Skeletal muscle tissue (tissue), 4 donors: ENCODE results near the gene TMOD1. TPM values are rescaled to one million over a fixed set of nuclear protein-coding genes. Genes with fewer than 3 reads are reported as not detected.
A peak's percentile ranks its signal among the peaks of the same experiment; 100 is the strongest.

Source experiments
- H3K27ac ChIP-seq: one replicate; pipeline ENCODE4 v1.7.0; 2013; ENCODE audit warnings: mild to moderate bottlenecking, low read depth, low read length, inconsistent platforms
- H3K27me3 ChIP-seq, 3 donors: one replicate each; pipeline ENCODE4 v1.7.0; 2013; ENCODE audit warnings: low read length in 3 of 3; ENCODE audit not compliant: control insufficient read depth in 3 of 3, insufficient read depth in 3 of 3
- H3K36me3 ChIP-seq, 3 donors: one replicate each; pipeline ENCODE4 v1.7.0; 2013; ENCODE audit warnings: low read length in 3 of 3; ENCODE audit not compliant: control insufficient read depth in 3 of 3, insufficient read depth in 3 of 3
- H3K4me1 ChIP-seq, 3 donors: one replicate each; pipeline ENCODE4 v1.7.0; 2013; ENCODE audit warnings: low read length in 3 of 3, mild to moderate bottlenecking in 3 of 3; ENCODE audit not compliant: control insufficient read depth in 3 of 3, insufficient read depth in 3 of 3
- H3K4me3 ChIP-seq, 3 donors: one replicate each; pipeline ENCODE4 v1.7.0; 2013; ENCODE audit warnings: low read length in 3 of 3
- H3K9ac ChIP-seq, 3 donors: one replicate each; pipeline ENCODE4 v1.7.0; 2013; ENCODE audit warnings: low read length in 3 of 3, mild to moderate bottlenecking in 3 of 3, moderate library complexity in 2 of 3, low read depth in 1 of 3
- H3K9me3 ChIP-seq, 3 donors: one replicate each; pipeline ENCODE4 v1.7.0; 2013; ENCODE audit warnings: low read length in 3 of 3; ENCODE audit not compliant: control insufficient read depth in 3 of 3
- total RNA-seq: library from RNA; depleted of rRNA; stranded (reverse); fragments of >200 nt; gene quantifications from one replicate; pipeline ENCODE4 v1.2.3, GENCODE V29; 2014
- donor health status: Osteomylitis.

The TMOD1 gene
- total RNA-seq, 1 donor from 2014 or later = 45.9 TPM

DNA sequence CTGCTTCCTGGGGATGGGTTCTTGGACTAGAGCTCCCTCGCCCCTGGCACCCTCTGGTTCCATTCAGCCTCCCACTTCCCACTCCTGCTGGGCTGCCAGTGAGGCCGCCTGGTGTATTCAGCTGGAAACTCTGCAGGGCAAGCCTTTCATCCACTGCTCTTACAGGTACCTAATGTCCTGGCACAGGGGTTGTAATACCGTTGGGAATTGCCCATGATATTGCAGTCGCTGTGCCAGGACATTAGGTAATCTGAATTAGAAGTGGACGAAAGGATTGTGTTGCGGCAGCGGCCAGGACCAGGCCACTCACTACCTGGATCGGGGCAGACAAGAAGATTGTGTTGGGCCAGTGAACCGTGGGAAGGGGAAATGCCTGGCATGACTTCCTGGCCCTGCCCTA lies 13.1 kb downstream of the TMOD1 start:
- Histone ChIP-seq H3K27ac (peak overlapping the region; percentile 55), H3K36me3 (peaks cover 0 to 2% (median 0%) of the 10 kb centered on the region in 3 donors), H3K9me3 (no peaks in the 10 kb centered on the region), H3K4me3 (peak overlapping the region in 1 of 3 donors; percentile 42), H3K4me1 (peaks cover 51 to 78% (median 59%) of the 10 kb centered on the region in 3 donors), H3K9ac (peak overlapping the region in 1 of 3 donors; percentile 45), H3K27me3 (no peaks in the 10 kb centered on the region)

DNA sequence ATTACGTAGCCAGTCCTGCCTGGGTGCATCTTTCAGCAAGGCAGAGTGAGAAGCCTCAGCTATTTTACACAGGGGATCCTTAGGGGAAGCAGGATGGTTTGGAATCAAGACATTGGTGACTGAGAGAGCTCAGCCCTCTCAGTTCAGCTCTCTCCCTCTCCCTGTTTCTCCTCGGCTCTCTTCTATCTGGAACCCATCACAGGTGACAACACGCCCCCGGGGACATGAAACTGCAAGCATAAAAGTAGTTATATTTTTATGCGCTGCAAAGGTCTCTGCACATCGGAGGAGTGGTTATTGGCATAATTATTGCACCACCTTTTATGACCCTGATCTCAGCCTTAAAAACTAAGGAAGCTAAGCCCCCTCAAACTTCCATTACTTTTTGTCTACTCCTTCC lies 14.2 kb downstream of the TMOD1 start:
- Histone ChIP-seq H3K36me3 (peaks cover 0 to 4% (median 0%) of the 10 kb centered on the region in 3 donors), H3K27me3 (no peaks in the 10 kb centered on the region), H3K4me1 (peaks cover 57 to 85% (median 63%) of the 10 kb centered on the region in 3 donors), H3K27ac (no peak overlapping the region), H3K9me3 (no peaks in the 10 kb centered on the region), H3K4me3 (no peak overlapping the region), H3K9ac (no peak overlapping the region)

DNA sequence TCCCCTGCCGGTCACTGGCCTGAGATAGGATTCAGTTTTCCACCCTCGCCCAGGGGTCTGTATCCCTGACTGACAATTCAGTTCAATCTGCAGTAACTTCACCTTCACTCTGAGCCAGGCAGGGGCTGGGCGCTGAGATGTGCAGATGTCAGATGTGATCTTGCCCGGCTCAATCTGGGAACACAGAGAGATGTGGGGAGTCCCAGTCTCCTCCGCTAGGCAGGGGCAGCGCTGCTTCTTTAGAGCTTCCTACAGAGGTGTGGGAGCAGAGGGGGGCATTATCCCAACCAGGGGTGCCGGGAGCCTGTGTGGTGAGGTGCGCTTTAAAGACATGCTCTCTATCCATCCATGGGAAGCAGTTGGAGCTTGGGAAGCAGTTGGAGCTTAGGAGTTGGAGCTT lies 14.6 kb downstream of the TMOD1 start:
- peaks cover 59 to 84% (median 61%) of the 10 kb centered on the region in 3 donors for H3K4me1 ChIP-seq
- H3K9me3 ChIP-seq = no peaks in the 10 kb centered on the region
- H3K36me3 ChIP-seq = peaks cover 0 to 4% (median 0%) of the 10 kb centered on the region in 3 donors
- H3K9ac ChIP-seq = no peak overlapping the region
- no peak overlapping the region for H3K4me3 ChIP-seq
- H3K27me3 ChIP-seq = no peaks in the 10 kb centered on the region
- H3K27ac ChIP-seq = peak overlapping the region; percentile 28

GRCh38 chr9:97517331-97518089 lies 16.0 kb downstream of the TMOD1 start:
- Histone ChIP-seq H3K27me3 (no peaks in the 10 kb centered on the region), H3K9ac (peak overlapping the region in 1 of 3 donors; percentile 20), H3K27ac (peak overlapping the region; percentile 71), H3K9me3 (no peaks in the 10 kb centered on the region), H3K36me3 (peaks cover 0 to 4% (median 0%) of the 10 kb centered on the region in 3 donors), H3K4me1 (peaks cover 65 to 84% (median 70%) of the 10 kb centered on the region in 3 donors), H3K4me3 (no peak overlapping the region)

DNA sequence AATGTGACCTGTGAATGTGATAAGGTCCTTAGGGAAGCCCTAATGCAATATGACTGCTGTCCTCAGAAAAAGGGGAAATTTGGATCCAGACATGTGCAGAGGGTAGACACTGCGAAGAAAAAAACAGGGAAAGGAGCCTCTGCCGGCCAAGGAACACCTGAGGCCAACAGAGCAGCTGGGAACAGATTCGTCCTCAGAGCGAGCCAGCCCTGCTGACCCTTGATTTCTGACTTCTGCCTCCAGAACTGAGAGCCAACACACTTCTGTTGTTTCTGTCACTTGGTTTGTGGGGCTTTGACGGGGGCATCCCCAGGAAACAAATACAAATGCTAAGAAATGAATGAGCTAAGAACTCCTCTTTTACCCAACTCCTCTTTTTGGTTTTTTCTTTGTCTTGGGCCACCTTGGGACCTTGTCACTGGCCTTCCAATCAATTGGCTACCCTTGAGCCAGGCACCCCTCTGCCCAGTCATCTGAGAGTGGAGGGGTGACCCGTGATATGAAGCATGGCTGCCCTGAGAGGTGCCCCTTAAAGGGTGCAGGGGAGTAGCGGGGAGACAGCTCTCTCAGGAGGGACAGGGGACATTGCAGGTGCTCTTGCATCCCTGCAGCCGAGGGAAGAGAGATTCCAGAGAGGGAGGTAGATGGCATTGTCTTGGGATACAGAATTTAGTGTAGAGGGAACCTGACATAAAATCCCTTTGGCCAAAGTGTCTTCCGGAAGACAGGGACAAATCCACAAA lies 16.9 kb downstream of the TMOD1 start:
- Histone ChIP-seq H3K27ac (peak overlapping the region; percentile 71), H3K9me3 (no peaks in the 10 kb centered on the region), H3K4me1 (peaks cover 70 to 87% (median 72%) of the 10 kb centered on the region in 3 donors), H3K27me3 (no peaks in the 10 kb centered on the region), H3K36me3 (peaks cover 0 to 4% (median 0%) of the 10 kb centered on the region in 3 donors), H3K4me3 (no peak overlapping the region), H3K9ac (peak overlapping the region; percentile 5 to 51 (median 19))

GRCh38 chr9:97518909-97519307 lies 17.4 kb downstream of the TMOD1 start:
- Histone ChIP-seq H3K27ac (peak overlapping the region; percentile 71), H3K9me3 (no peaks in the 10 kb centered on the region), H3K4me3 (no peak overlapping the region), H3K9ac (peak overlapping the region in 2 of 3 donors; percentile 57 to 66), H3K27me3 (no peaks in the 10 kb centered on the region), H3K4me1 (peaks cover 66 to 88% (median 69%) of the 10 kb centered on the region in 3 donors), H3K36me3 (peaks cover 0 to 4% (median 1%) of the 10 kb centered on the region in 3 donors)

DNA sequence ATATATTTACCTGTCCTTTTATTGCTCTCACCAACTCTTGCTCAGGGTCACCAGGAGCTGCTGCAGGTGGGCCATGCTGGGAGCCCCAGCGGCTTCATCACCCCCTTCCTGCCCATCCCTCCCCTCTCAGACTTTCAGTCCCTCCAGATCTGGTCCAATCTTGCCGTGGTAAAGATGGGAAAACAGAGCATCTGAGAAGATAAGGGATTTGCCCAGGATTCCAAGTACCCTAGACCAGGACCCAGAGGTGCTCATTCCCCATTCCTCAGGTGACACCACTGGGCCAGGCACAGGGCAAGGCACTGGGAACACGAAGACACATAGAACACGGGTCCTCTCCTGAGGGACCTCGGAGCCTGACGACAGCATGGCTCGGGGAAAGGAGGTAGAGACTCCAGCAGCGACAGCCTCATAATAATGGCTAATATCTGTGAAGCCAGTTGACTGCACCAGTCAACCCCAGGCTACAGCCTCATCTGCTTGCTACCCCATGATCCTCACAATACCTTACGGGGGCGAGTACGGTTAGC lies 18.0 kb downstream of the TMOD1 start:
- H3K27ac ChIP-seq = peak overlapping the region; percentile 71
- no peaks in the 10 kb centered on the region for H3K9me3 ChIP-seq
- peak overlapping the region; percentile 47 to 66 (median 57) for H3K9ac ChIP-seq
- H3K27me3 ChIP-seq = no peaks in the 10 kb centered on the region
- no peak overlapping the region for H3K4me3 ChIP-seq
- peaks cover 62 to 92% (median 68%) of the 10 kb centered on the region in 3 donors for H3K4me1 ChIP-seq
- peaks cover 0 to 7% (median 4%) of the 10 kb centered on the region in 3 donors for H3K36me3 ChIP-seq

- Histone ChIP-seq H3K4me1 (peaks cover 67 to 92% (median 77%) of the 10 kb centered on the region in 3 donors), H3K27me3 (no peaks in the 10 kb centered on the region), H3K36me3 (peaks cover 2 to 15% (median 4%) of the 10 kb centered on the region in 3 donors), H3K9me3 (no peaks in the 10 kb centered on the region), H3K27ac (peak overlapping the region; percentile 5), H3K9ac (no peak overlapping the region), H3K4me3 (peak overlapping the region in 1 of 3 donors; percentile 8)
Measured at GRCh38 chr9:97521576-97522333, 20.3 kb downstream of the TMOD1 start.

DNA sequence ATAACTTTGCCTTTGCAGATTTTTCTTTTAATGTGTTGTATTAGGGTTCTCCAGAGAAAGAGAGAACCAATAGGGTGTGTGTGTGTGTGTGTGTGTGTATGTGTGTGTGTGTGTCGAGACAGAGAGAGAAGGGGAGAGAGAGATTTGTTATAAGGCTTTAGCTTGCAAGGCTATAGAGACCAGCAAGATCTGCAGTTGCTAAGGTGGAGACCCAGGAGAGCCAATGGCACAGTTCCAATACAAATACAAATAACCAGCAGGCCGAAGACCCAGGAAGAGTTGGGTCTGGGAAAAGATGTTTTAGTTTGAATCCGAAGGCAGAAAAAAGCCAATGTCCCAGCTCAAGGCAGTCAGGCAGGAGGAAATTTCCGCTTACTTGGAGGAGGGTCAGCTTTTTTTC lies 23.0 kb downstream of the TMOD1 start:
- Histone ChIP-seq H3K4me1 (peaks cover 68 to 92% (median 78%) of the 10 kb centered on the region in 3 donors), H3K4me3 (no peak overlapping the region), H3K27me3 (no peaks in the 10 kb centered on the region), H3K9me3 (no peaks in the 10 kb centered on the region), H3K27ac (peak overlapping the region; percentile 73), H3K9ac (no peak overlapping the region), H3K36me3 (peaks cover 3 to 15% (median 4%) of the 10 kb centered on the region in 3 donors)
